ENCODE results near the gene CTDSPL2.

Gene CTDSPL2

DNA sequence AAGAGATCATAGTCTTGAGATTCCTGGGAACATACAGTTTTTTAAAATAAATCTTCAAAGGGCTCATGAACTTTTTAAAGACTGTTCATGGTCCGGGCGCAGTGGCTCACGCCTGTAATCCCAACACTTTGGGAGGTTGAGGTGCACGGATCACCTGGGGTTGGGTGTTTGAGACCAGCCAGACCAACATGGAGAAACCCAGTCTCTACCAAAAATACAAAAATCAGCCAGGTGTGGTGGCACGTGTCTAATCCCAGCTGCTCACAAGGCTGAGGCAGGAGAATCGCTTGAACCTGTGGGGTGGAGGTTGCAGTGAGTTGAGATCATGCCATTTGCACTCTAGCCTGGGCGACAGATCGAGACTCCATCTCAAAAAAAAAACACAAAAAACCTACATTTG lies 68.1 kb downstream of the CTDSPL2 start:
- ChIA-PET POLR2A (no interaction called here), CTCF (no interaction called here)
- WGBS (ENCODE audit: insufficient coverage), result 100% methylated on average over 6 of the region's 8 CpGs
- Histone ChIP-seq H3K36me3 (ENCODE audit: control insufficient read depth in 4 of 4, insufficient read depth in 4 of 4, low read length in 3 of 4) (peaks cover 13 to 42% (median 33%) of the 10 kb centered on the region in 4 experiments), H3K4me3 (ENCODE audit: control insufficient read depth in 1 of 7, extremely low read depth in 1 of 7, insufficient read depth in 4 of 7, low read depth in 2 of 7, low read length in 6 of 7) (no peak overlapping the region), H3K4me1 (ENCODE audit: control extremely low read depth in 1 of 4, control insufficient read depth in 4 of 4, insufficient read depth in 4 of 4, low read length in 3 of 4) (no peaks in the 10 kb centered on the region), H3K27ac (ENCODE audit: insufficient read depth in 1 of 2, low read depth in 1 of 2, low read length in 2 of 2, poor library complexity in 1 of 2, severe bottlenecking in 2 of 2) (peak overlapping the region in 1 of 2 experiments; percentile 25), H3K9me3 (ENCODE audit: control extremely low read depth in 1 of 5, control insufficient read depth in 4 of 5, insufficient read depth in 2 of 5, low read depth in 1 of 5, low read length in 4 of 5) (no peaks in the 10 kb centered on the region), H3K27me3 (replicated peaks in 2 of 5; ENCODE audit: control insufficient read depth in 4 of 5, insufficient read depth in 5 of 5, low read length in 4 of 5) (no peaks in the 10 kb centered on the region)
- DNase-seq, result no peak

DNA sequence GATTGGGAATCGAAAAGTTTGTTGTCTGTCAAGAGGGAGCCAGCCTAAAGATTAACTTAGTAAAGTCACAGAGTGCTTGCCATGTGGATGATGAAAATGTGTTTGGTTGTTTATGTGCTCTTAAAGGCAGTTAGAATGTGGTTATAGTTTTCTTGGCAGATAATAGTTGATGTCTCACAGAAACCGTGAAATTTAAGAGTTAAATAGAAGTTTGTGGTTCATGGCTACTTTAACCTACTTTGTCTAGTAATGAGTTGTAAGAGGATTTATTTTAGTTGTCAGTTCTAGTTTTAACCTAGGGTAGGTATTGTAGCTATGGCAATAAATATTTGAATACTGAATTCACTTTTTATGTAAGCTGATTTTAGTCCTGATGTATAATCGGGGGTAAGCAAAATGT lies 73.1 kb downstream of the CTDSPL2 start:
- Histone ChIP-seq H3K36me3 (ENCODE audit: control insufficient read depth in 4 of 4, insufficient read depth in 4 of 4, low read length in 3 of 4) (peaks cover 15 to 48% (median 33%) of the 10 kb centered on the region in 4 experiments), H3K27me3 (replicated peaks in 2 of 5; ENCODE audit: control insufficient read depth in 4 of 5, insufficient read depth in 5 of 5, low read length in 4 of 5) (no peaks in the 10 kb centered on the region), H3K9me3 (ENCODE audit: control extremely low read depth in 1 of 5, control insufficient read depth in 4 of 5, insufficient read depth in 2 of 5, low read depth in 1 of 5, low read length in 4 of 5) (no peaks in the 10 kb centered on the region), H3K27ac (ENCODE audit: insufficient read depth in 1 of 2, low read depth in 1 of 2, low read length in 2 of 2, poor library complexity in 1 of 2, severe bottlenecking in 2 of 2) (no peak overlapping the region), H3K4me3 (ENCODE audit: control insufficient read depth in 1 of 7, extremely low read depth in 1 of 7, insufficient read depth in 4 of 7, low read depth in 2 of 7, low read length in 6 of 7) (no peak overlapping the region), H3K4me1 (ENCODE audit: control extremely low read depth in 1 of 4, control insufficient read depth in 4 of 4, insufficient read depth in 4 of 4, low read length in 3 of 4) (no peaks in the 10 kb centered on the region)
- peak in 1 of 3 donors; percentile 10 for DNase-seq
- WGBS (ENCODE audit: insufficient coverage), result 60% methylated on average over 2 of the region's 3 CpGs
- CTCF ChIA-PET, result interaction anchor here (0.9 to 2.4 kb wide), 14 partner anchors 8 to 597 kb away, joined by 3 to 10 read pairs (median 4); partner anchors contain the start of gene EIF3J
- POLR2A ChIA-PET, result no interaction called here

DNA sequence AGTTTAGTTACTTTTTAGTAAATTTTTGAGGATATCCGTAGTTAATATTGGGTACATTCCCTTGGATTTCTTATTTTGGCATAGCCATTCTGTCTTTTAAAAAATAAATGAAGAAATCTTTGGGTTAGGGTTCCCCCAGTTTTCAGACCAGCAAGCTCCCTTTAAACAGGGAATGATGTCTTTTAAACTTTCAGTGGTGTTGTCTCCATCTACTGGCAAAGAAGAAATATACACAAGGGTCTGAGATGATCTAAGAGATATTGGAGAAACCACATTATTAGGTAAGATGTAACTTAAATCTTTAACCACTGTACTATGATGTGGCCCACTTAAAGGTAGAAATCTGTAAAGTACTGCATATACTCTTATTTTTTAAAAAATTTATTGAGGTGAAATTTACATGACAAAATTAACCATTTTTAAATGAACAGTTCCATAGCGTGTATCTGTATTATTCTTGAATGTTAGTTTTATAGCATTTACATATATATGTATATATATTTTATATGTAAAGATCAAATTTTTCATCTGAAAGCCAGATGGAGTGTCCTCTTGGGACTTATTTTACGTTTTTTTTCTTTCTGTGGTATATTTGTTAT lies 74.4 kb downstream of the CTDSPL2 start:
- POLR2A ChIA-PET, result no interaction called here
- CTCF ChIA-PET, result interaction anchor here (0.7 to 2.4 kb wide), 19 partner anchors 9 to 599 kb away, joined by 3 to 10 read pairs (median 4); no protein-coding TSS in a partner anchor
- Histone ChIP-seq H3K4me1 (ENCODE audit: control extremely low read depth in 1 of 4, control insufficient read depth in 4 of 4, insufficient read depth in 4 of 4, low read length in 3 of 4) (no peaks in the 10 kb centered on the region), H3K27ac (ENCODE audit: insufficient read depth in 1 of 2, low read depth in 1 of 2, low read length in 2 of 2, poor library complexity in 1 of 2, severe bottlenecking in 2 of 2) (no peak overlapping the region), H3K27me3 (replicated peaks in 2 of 5; ENCODE audit: control insufficient read depth in 4 of 5, insufficient read depth in 5 of 5, low read length in 4 of 5) (no peaks in the 10 kb centered on the region), H3K4me3 (ENCODE audit: control insufficient read depth in 1 of 7, extremely low read depth in 1 of 7, insufficient read depth in 4 of 7, low read depth in 2 of 7, low read length in 6 of 7) (no peak overlapping the region), H3K9me3 (ENCODE audit: control extremely low read depth in 1 of 5, control insufficient read depth in 4 of 5, insufficient read depth in 2 of 5, low read depth in 1 of 5, low read length in 4 of 5) (no peaks in the 10 kb centered on the region), H3K36me3 (ENCODE audit: control insufficient read depth in 4 of 4, insufficient read depth in 4 of 4, low read length in 3 of 4) (peaks cover 15 to 45% (median 29%) of the 10 kb centered on the region in 4 experiments)
- 80% methylated on average over 1 of the region's 3 CpGs for WGBS (ENCODE audit: insufficient coverage)
- DNase-seq, result peak; percentile 45 to 65 (median 61)

DNA sequence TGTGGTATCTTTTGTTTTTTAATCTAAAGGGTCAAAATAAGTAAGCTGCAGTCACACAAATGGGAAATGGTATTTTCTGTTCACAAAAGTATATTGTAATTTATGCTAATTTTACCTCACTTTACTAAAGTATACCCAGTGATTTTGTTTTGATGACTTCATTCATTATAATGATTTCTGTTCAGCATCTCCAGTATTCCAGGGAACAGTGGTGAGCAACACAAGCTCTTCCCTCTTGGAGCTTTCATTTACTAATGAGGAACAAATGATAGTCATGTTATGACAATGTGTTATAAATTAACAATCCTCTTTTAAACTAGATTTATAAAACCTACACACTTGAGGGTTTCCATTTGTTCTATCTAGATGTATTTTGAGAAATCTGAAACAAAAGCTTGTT lies 89.0 kb downstream of the CTDSPL2 start:
- no peaks in the 10 kb centered on the region for H3K27me3 ChIP-seq (replicated peaks in 2 of 5; ENCODE audit: control insufficient read depth in 4 of 5, insufficient read depth in 5 of 5, low read length in 4 of 5)
- no peak overlapping the region for H3K27ac ChIP-seq (ENCODE audit: insufficient read depth in 1 of 2, low read depth in 1 of 2, low read length in 2 of 2, poor library complexity in 1 of 2, severe bottlenecking in 2 of 2)
- ChIA-PET POLR2A (no interaction called here), CTCF (interaction anchor here (0.8 to 1.5 kb wide), 4 partner anchors 9 to 34 kb away, joined by 3 to 5 read pairs (median 3); no protein-coding TSS in a partner anchor)
- DNase-seq, result no peak
- no peaks in the 10 kb centered on the region for H3K9me3 ChIP-seq (ENCODE audit: control extremely low read depth in 1 of 5, control insufficient read depth in 4 of 5, insufficient read depth in 2 of 5, low read depth in 1 of 5, low read length in 4 of 5)
- no peak overlapping the region for H3K4me3 ChIP-seq (ENCODE audit: control insufficient read depth in 1 of 7, extremely low read depth in 1 of 7, insufficient read depth in 4 of 7, low read depth in 2 of 7, low read length in 6 of 7)
- H3K4me1 ChIP-seq (ENCODE audit: control extremely low read depth in 1 of 4, control insufficient read depth in 4 of 4, insufficient read depth in 4 of 4, low read length in 3 of 4), result no peaks in the 10 kb centered on the region
- H3K36me3 ChIP-seq (ENCODE audit: control insufficient read depth in 4 of 4, insufficient read depth in 4 of 4, low read length in 3 of 4), result peaks cover 4 to 34% (median 10%) of the 10 kb centered on the region in 4 experiments

DNA sequence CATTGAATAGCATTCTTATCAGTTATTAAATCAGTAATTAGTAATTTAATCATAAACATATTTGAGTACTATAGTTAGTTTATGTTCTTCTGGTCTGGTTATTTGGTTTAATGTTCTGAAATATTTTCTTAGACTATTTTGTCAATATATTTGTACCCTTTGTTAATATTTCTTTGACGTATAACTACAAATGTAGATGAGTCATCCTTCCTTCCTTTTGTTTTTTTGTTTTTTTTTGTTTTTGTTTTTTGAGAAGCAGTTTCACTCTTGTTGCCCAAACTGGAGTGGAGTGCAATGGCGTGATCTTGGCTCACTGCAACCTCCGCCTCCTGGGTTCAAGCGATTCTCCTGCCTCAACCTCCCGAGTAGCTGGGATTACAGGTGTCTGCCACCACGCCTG lies 92.1 kb downstream of the CTDSPL2 start:
- POLR2A ChIA-PET, result no interaction called here
- Histone ChIP-seq H3K4me1 (ENCODE audit: control extremely low read depth in 1 of 4, control insufficient read depth in 4 of 4, insufficient read depth in 4 of 4, low read length in 3 of 4) (no peaks in the 10 kb centered on the region), H3K27ac (ENCODE audit: insufficient read depth in 1 of 2, low read depth in 1 of 2, low read length in 2 of 2, poor library complexity in 1 of 2, severe bottlenecking in 2 of 2) (peak overlapping the region in 1 of 2 experiments; percentile 14), H3K27me3 (replicated peaks in 2 of 5; ENCODE audit: control insufficient read depth in 4 of 5, insufficient read depth in 5 of 5, low read length in 4 of 5) (no peaks in the 10 kb centered on the region), H3K36me3 (ENCODE audit: control insufficient read depth in 4 of 4, insufficient read depth in 4 of 4, low read length in 3 of 4) (peaks cover 16 to 51% (median 17%) of the 10 kb centered on the region in 4 experiments), H3K4me3 (ENCODE audit: control insufficient read depth in 1 of 7, extremely low read depth in 1 of 7, insufficient read depth in 4 of 7, low read depth in 2 of 7, low read length in 6 of 7) (no peak overlapping the region), H3K9me3 (ENCODE audit: control extremely low read depth in 1 of 5, control insufficient read depth in 4 of 5, insufficient read depth in 2 of 5, low read depth in 1 of 5, low read length in 4 of 5) (no peaks in the 10 kb centered on the region)
- WGBS (ENCODE audit: insufficient coverage), result 100% methylated on average over 3 of the region's 6 CpGs
- CTCF ChIA-PET, result no interaction called here
- peak in 2 of 3 donors; percentile 21 to 26 for DNase-seq

DNA sequence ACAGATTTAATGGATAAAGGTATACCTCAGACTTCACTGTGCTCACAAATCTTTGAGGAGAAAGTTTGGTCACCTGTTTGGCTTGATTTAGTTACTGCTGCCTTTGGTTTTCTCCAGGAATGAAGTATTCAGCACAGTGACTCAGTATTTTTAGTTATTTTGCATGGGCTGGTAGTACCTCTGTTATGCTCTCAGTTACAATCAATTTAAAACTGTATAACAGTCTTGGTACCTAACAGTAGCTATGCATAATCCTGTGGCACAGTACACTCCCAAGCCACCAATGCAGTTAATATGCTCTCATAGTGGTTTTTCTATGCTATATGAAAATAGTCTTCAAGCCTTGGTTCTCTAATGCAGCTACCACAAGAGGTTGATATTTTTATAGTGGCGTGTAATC lies 97.6 kb downstream of the CTDSPL2 start:
- Histone ChIP-seq H3K4me1 (ENCODE audit: control extremely low read depth in 1 of 4, control insufficient read depth in 4 of 4, insufficient read depth in 4 of 4, low read length in 3 of 4) (no peaks in the 10 kb centered on the region), H3K9me3 (ENCODE audit: control extremely low read depth in 1 of 5, control insufficient read depth in 4 of 5, insufficient read depth in 2 of 5, low read depth in 1 of 5, low read length in 4 of 5) (no peaks in the 10 kb centered on the region), H3K27ac (ENCODE audit: insufficient read depth in 1 of 2, low read depth in 1 of 2, low read length in 2 of 2, poor library complexity in 1 of 2, severe bottlenecking in 2 of 2) (no peak overlapping the region), H3K36me3 (ENCODE audit: control insufficient read depth in 4 of 4, insufficient read depth in 4 of 4, low read length in 3 of 4) (peaks cover 13 to 51% (median 22%) of the 10 kb centered on the region in 4 experiments), H3K27me3 (replicated peaks in 2 of 5; ENCODE audit: control insufficient read depth in 4 of 5, insufficient read depth in 5 of 5, low read length in 4 of 5) (no peaks in the 10 kb centered on the region), H3K4me3 (ENCODE audit: control insufficient read depth in 1 of 7, extremely low read depth in 1 of 7, insufficient read depth in 4 of 7, low read depth in 2 of 7, low read length in 6 of 7) (no peak overlapping the region)
- ChIA-PET POLR2A (no interaction called here), CTCF (no interaction called here)
- WGBS (ENCODE audit: insufficient coverage), result 88% methylated on average over 1 of the region's 1 CpG
- no peak for DNase-seq

DNA sequence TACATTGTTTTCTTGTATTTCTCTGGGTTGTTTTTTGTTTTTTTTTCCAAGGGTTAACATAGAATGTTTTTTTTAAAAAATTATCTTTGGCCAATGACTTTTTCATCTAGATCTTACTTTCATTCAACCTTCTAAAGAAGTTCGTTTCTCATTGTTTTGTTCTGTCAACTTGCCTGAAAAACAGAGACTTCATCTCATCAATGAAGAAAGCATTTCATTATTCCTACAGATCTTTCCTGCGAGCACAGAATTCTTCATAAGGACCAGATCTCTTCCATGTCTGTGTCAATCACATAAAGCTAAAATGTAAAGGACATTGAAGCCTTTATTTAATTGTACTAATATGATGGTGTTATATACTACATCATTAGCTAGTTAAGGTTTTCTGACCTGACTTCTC lies 99.8 kb downstream of the CTDSPL2 start:
- no peaks in the 10 kb centered on the region for H3K27me3 ChIP-seq (replicated peaks in 2 of 5; ENCODE audit: control insufficient read depth in 4 of 5, insufficient read depth in 5 of 5, low read length in 4 of 5)
- CTCF ChIA-PET, result interaction anchor here (0.6 to 2.8 kb wide), 2 partner anchors 16 to 26 kb away, joined by 3 to 8 read pairs; no protein-coding TSS in a partner anchor
- H3K36me3 ChIP-seq (ENCODE audit: control insufficient read depth in 4 of 4, insufficient read depth in 4 of 4, low read length in 3 of 4), result peaks cover 13 to 36% (median 16%) of the 10 kb centered on the region in 4 experiments
- no peak overlapping the region for H3K27ac ChIP-seq (ENCODE audit: insufficient read depth in 1 of 2, low read depth in 1 of 2, low read length in 2 of 2, poor library complexity in 1 of 2, severe bottlenecking in 2 of 2)
- no peaks in the 10 kb centered on the region for H3K9me3 ChIP-seq (ENCODE audit: control extremely low read depth in 1 of 5, control insufficient read depth in 4 of 5, insufficient read depth in 2 of 5, low read depth in 1 of 5, low read length in 4 of 5)
- no peak for DNase-seq
- no peak overlapping the region for H3K4me3 ChIP-seq (ENCODE audit: control insufficient read depth in 1 of 7, extremely low read depth in 1 of 7, insufficient read depth in 4 of 7, low read depth in 2 of 7, low read length in 6 of 7)
- 100% methylated on average over 1 of the region's 2 CpGs for WGBS (ENCODE audit: insufficient coverage)
- no peaks in the 10 kb centered on the region for H3K4me1 ChIP-seq (ENCODE audit: control extremely low read depth in 1 of 4, control insufficient read depth in 4 of 4, insufficient read depth in 4 of 4, low read length in 3 of 4)
- POLR2A ChIA-PET, result no interaction called here

Data from common myeloid progenitor, CD34-positive (primary cell).